Liver (tissue), 9 donors: ENCODE results near the gene CTTN. TPM values are rescaled to one million over a fixed set of nuclear protein-coding genes. Genes with fewer than 3 reads are reported as not detected.
A peak's percentile ranks its signal among the peaks of the same experiment; 100 is the strongest.

Source experiments
- DNase-seq: peaks from one replicate; pipeline ENCODE4 v3.0.0-alpha.2; 2017; ENCODE audit warnings: low spot score
- H3K27ac ChIP-seq, 2 donors: one replicate each; pipeline ENCODE4 v1.7.0; 2013; ENCODE audit warnings: inconsistent platforms in 2 of 2, low read length in 2 of 2, control low read depth in 1 of 2, low read depth in 1 of 2, mild to moderate bottlenecking in 1 of 2
- H3K27me3 ChIP-seq, 4 donors: one replicate each; pipeline versions ENCODE4 v1.6.1 to v1.7.0; 2013; ENCODE audit warnings: low read length in 3 of 4, inconsistent platforms in 1 of 4, mild to moderate bottlenecking in 1 of 4, moderate library complexity in 1 of 4; ENCODE audit not compliant: control insufficient read depth in 4 of 4, insufficient read depth in 4 of 4
- H3K36me3 ChIP-seq, 4 donors: one replicate each; pipeline versions ENCODE4 v1.6.1 to v1.7.0; 2013; ENCODE audit warnings: low read length in 3 of 4, mild to moderate bottlenecking in 3 of 4, low read depth in 1 of 4, moderate library complexity in 1 of 4; ENCODE audit not compliant: control insufficient read depth in 4 of 4, insufficient read depth in 3 of 4
- H3K4me1 ChIP-seq, 4 donors: one replicate each; pipeline versions ENCODE4 v1.6.1 to v1.7.0; 2013; ENCODE audit warnings: low read length in 3 of 4, mild to moderate bottlenecking in 3 of 4, moderate library complexity in 1 of 4; ENCODE audit not compliant: control insufficient read depth in 4 of 4, insufficient read depth in 4 of 4
- H3K4me3 ChIP-seq, 3 donors: one replicate each; pipeline versions ENCODE4 v1.6.1 to v1.7.0; 2013; ENCODE audit warnings: low read length in 3 of 3, control low read depth in 1 of 3, low read depth in 1 of 3, mild to moderate bottlenecking in 1 of 3
- H3K9ac ChIP-seq, 2 donors: one replicate each; pipeline ENCODE4 v1.7.0; 2013; ENCODE audit warnings: low read length in 2 of 2, mild to moderate bottlenecking in 2 of 2, moderate library complexity in 2 of 2, control low read depth in 1 of 2, low read depth in 1 of 2
- H3K9me3 ChIP-seq, 4 donors: one replicate each; pipeline versions ENCODE4 v1.6.1 to v1.7.0; 2013; ENCODE audit warnings: low read length in 3 of 4; ENCODE audit not compliant: control insufficient read depth in 4 of 4
- EGR1 ChIP-seq, 2 donors: IDR thresholded peaks; 2 replicates each; pipeline ENCODE4 v1.6.1; 2016 to 2018; ENCODE audit warnings: antibody characterized with exemption in 2 of 2, low read depth in 2 of 2
- FOXA1 ChIP-seq: IDR thresholded peaks from 2 replicates; pipeline ENCODE4 v1.6.1; 2016; ENCODE audit warnings: antibody characterized with exemption
- FOXA2 ChIP-seq: IDR thresholded peaks from 2 replicates; pipeline ENCODE4 v1.6.1; 2016; ENCODE audit warnings: antibody characterized with exemption
- GABPA ChIP-seq, 2 donors: IDR thresholded peaks in 1 of 2; conservative IDR thresholded peaks in 1 of 2; 2 replicates each; pipeline ENCODE4 v1.6.1; 2016; ENCODE audit warnings: antibody characterized with exemption in 2 of 2, mild to moderate bottlenecking in 1 of 2, moderate library complexity in 1 of 2
- HNF4A ChIP-seq, 2 donors: conservative IDR thresholded peaks; 2 replicates each; pipeline ENCODE4 v1.6.1; 2016; ENCODE audit warnings: antibody characterized with exemption in 2 of 2, mild to moderate bottlenecking in 2 of 2
- HNF4G ChIP-seq: IDR thresholded peaks from 2 replicates; pipeline ENCODE4 v1.6.1; 2016; ENCODE audit warnings: antibody characterized with exemption
- JUND ChIP-seq, 2 donors: IDR thresholded peaks; 2 replicates each; pipeline ENCODE4 v1.6.1; 2016; ENCODE audit warnings: antibody characterized with exemption in 2 of 2
- NR2F2 ChIP-seq: IDR thresholded peaks from 2 replicates; pipeline ENCODE4 v1.6.1; 2016; ENCODE audit warnings: antibody characterized with exemption
- RAD21 ChIP-seq, 2 donors: IDR thresholded peaks; 2 replicates each; pipeline ENCODE4 v1.6.1; 2016; ENCODE audit warnings: antibody characterized with exemption in 2 of 2, mild to moderate bottlenecking in 2 of 2
- RXRA ChIP-seq, 2 donors: IDR thresholded peaks; 2 replicates each; pipeline ENCODE4 v1.6.1; 2017 to 2018; ENCODE audit warnings: antibody characterized with exemption in 2 of 2, mild to moderate bottlenecking in 1 of 2
- SP1 ChIP-seq: IDR thresholded peaks from 2 replicates; pipeline ENCODE4 v1.6.1; 2018; ENCODE audit warnings: antibody characterized with exemption, mild to moderate bottlenecking
- TAF1 ChIP-seq: conservative IDR thresholded peaks from 2 replicates; pipeline ENCODE4 v1.6.1; 2016; ENCODE audit warnings: antibody characterized with exemption, mild to moderate bottlenecking
- YY1 ChIP-seq: IDR thresholded peaks from 2 replicates; pipeline ENCODE4 v1.6.1; 2016; ENCODE audit warnings: antibody characterized with exemption, mild to moderate bottlenecking
- WGBS: extraction: QIAGEN DNeasy Blood & Tissue Kit; methylation state at CpG from one replicate; pipeline ENCODE4 v1.1.7; 2013; 5-methylcytosine and 5-hydroxymethylcytosine counted together
- polyA plus RNA-seq, 2 donors: library from polyadenylated mRNA; stranded (reverse) in 1 of 2; unstranded in 1 of 2; fragments of 200-250 nt in 1 of 2; fragments of >200 nt in 1 of 2; fragmentation: Nextera tagmentation in 1 of 2; extraction: Ambion mirVana in 1 of 2; gene quantifications; one replicate each; pipeline versions ENCODE4 v1.2.1 to v1.2.3, GENCODE V29; 2013 to 2015
- total RNA-seq, 2 donors: library from RNA; depleted of rRNA; stranded (reverse); fragments of >200 nt; gene quantifications; one replicate each; pipeline ENCODE4 v1.2.3, GENCODE V29; 2014
- TF ChIP-seq, protein P1 (sequence below): IDR thresholded peaks from 2 replicates; pipeline ENCODE4 v1.6.1; 2016; ENCODE audit warnings: antibody characterized with exemption
- TF ChIP-seq, protein P2 (sequence below): fragments of 150-350 bp; IDR thresholded peaks from 2 replicates; pipeline ENCODE4 v1.5.1; 2017; ENCODE audit warnings: improper control_type of control experiment, low read depth, low read length; ENCODE audit not compliant: missing input control
- TF ChIP-seq, protein P3 (sequence below): IDR thresholded peaks from 2 replicates; pipeline ENCODE4 v1.6.1; 2016; ENCODE audit warnings: antibody characterized with exemption
- TF ChIP-seq, protein P4 (sequence below): IDR thresholded peaks from 2 replicates; pipeline ENCODE4 v1.6.1; 2016; ENCODE audit warnings: antibody characterized with exemption
- TF ChIP-seq, protein P5 (sequence below): IDR thresholded peaks from 2 replicates; pipeline ENCODE4 v1.6.1; 2016; ENCODE audit warnings: antibody characterized with exemption, mild to moderate bottlenecking
- donor health status: healthy.
- donor health status: healthy.
- donor health status: healthy.
- donor health status: healthy.
- donor health status: healthy.

The CTTN gene
- total and polyA plus RNA-seq, 4 donors: 38.7 to 136 (median 45.4) TPM

DNA sequence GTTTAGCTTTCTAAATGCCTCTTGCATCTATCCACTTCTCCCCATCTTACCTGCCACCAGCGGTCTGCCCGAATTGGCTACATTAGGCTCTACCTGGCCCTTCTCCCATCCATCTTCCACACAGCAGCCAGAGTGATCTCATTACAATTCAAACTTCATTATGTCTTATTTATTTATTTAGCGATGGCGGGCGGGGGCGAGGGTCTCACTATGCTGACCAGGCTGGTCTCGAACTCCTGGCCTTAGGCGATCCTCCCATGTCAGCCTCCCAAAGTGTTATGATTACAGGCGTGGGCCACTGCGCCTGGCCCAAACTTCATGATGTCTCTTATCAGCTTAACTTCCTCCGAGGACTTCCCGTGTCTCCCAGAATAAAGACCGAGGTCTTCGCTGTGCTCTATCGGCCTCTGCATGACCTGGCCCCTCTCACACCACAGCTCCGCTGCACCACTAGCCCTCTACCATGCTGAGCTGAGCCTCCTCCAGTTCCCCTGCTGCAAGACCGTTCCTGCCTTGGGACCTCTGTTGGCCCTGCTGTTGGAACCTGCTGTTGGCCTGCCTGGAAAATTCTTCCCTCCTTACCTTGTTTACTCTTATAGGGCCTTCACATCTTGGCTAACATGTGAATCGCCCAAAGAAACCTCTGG, 870 bp upstream of the CTTN start:
- Histone ChIP-seq H3K4me1 (peaks cover 5 to 28% (median 15%) of the 10 kb centered on the region in 4 donors), H3K27ac (peak overlapping the region; percentile 67 to 73), H3K27me3 (no peaks in the 10 kb centered on the region), H3K36me3 (no peaks in the 10 kb centered on the region), H3K9me3 (no peaks in the 10 kb centered on the region), H3K4me3 (peak overlapping the region; percentile 77 to 91 (median 87)), H3K9ac (peak overlapping the region; percentile 41 to 45)
- 41% methylated on average over 18 of the region's 18 CpGs for WGBS
- TF ChIP-seq, protein P1, sequence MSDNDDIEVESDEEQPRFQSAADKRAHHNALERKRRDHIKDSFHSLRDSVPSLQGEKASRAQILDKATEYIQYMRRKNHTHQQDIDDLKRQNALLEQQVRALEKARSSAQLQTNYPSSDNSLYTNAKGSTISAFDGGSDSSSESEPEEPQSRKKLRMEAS: no peak
- TF ChIP-seq RXRA (IDR thresholded peaks at IDR 0.05): no peak
- TF ChIP-seq HNF4G: no peak
- TF ChIP-seq EGR1 (IDR thresholded peaks at IDR 0.05; ENCODE audit: low read depth in 2 of 2): no peak
- TF ChIP-seq NR2F2: no peak
- no peak for TF ChIP-seq RAD21 (IDR thresholded peaks at IDR 0.05)
- TF ChIP-seq JUND (IDR thresholded peaks at IDR 0.05): no peak
- no peak for TF ChIP-seq FOXA1
- no peak for TF ChIP-seq GABPA (IDR thresholded peaks at IDR 0.05 in 1 of 2, conservative IDR thresholded peaks at IDR 0.05 in 1 of 2)
- TF ChIP-seq, protein P2, sequence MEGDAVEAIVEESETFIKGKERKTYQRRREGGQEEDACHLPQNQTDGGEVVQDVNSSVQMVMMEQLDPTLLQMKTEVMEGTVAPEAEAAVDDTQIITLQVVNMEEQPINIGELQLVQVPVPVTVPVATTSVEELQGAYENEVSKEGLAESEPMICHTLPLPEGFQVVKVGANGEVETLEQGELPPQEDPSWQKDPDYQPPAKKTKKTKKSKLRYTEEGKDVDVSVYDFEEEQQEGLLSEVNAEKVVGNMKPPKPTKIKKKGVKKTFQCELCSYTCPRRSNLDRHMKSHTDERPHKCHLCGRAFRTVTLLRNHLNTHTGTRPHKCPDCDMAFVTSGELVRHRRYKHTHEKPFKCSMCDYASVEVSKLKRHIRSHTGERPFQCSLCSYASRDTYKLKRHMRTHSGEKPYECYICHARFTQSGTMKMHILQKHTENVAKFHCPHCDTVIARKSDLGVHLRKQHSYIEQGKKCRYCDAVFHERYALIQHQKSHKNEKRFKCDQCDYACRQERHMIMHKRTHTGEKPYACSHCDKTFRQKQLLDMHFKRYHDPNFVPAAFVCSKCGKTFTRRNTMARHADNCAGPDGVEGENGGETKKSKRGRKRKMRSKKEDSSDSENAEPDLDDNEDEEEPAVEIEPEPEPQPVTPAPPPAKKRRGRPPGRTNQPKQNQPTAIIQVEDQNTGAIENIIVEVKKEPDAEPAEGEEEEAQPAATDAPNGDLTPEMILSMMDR: no peak
- no peak for TF ChIP-seq FOXA2
- TF ChIP-seq, protein P3, sequence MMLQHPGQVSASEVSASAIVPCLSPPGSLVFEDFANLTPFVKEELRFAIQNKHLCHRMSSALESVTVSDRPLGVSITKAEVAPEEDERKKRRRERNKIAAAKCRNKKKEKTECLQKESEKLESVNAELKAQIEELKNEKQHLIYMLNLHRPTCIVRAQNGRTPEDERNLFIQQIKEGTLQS: no peak
- TF ChIP-seq, protein P4, sequence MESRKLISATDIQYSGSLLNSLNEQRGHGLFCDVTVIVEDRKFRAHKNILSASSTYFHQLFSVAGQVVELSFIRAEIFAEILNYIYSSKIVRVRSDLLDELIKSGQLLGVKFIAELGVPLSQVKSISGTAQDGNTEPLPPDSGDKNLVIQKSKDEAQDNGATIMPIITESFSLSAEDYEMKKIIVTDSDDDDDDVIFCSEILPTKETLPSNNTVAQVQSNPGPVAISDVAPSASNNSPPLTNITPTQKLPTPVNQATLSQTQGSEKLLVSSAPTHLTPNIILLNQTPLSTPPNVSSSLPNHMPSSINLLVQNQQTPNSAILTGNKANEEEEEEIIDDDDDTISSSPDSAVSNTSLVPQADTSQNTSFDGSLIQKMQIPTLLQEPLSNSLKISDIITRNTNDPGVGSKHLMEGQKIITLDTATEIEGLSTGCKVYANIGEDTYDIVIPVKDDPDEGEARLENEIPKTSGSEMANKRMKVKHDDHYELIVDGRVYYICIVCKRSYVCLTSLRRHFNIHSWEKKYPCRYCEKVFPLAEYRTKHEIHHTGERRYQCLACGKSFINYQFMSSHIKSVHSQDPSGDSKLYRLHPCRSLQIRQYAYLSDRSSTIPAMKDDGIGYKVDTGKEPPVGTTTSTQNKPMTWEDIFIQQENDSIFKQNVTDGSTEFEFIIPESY: no peak
- TF ChIP-seq TAF1: no peak
- no peak for TF ChIP-seq YY1
- no peak for TF ChIP-seq SP1
- TF ChIP-seq HNF4A (conservative IDR thresholded peaks at IDR 0.05): no peak
- TF ChIP-seq, protein P5, sequence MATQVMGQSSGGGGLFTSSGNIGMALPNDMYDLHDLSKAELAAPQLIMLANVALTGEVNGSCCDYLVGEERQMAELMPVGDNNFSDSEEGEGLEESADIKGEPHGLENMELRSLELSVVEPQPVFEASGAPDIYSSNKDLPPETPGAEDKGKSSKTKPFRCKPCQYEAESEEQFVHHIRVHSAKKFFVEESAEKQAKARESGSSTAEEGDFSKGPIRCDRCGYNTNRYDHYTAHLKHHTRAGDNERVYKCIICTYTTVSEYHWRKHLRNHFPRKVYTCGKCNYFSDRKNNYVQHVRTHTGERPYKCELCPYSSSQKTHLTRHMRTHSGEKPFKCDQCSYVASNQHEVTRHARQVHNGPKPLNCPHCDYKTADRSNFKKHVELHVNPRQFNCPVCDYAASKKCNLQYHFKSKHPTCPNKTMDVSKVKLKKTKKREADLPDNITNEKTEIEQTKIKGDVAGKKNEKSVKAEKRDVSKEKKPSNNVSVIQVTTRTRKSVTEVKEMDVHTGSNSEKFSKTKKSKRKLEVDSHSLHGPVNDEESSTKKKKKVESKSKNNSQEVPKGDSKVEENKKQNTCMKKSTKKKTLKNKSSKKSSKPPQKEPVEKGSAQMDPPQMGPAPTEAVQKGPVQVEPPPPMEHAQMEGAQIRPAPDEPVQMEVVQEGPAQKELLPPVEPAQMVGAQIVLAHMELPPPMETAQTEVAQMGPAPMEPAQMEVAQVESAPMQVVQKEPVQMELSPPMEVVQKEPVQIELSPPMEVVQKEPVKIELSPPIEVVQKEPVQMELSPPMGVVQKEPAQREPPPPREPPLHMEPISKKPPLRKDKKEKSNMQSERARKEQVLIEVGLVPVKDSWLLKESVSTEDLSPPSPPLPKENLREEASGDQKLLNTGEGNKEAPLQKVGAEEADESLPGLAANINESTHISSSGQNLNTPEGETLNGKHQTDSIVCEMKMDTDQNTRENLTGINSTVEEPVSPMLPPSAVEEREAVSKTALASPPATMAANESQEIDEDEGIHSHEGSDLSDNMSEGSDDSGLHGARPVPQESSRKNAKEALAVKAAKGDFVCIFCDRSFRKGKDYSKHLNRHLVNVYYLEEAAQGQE: no peak
- DNase-seq: peak; percentile 40
